ENCODE measurements around the gene LRRC9. TPM values are rescaled to one million over a fixed set of nuclear protein-coding genes. Genes with fewer than 3 reads are reported as not detected.

Gene LRRC9
- total and polyA plus RNA-seq, 2 of the 13 experiments (the other 11 are each of a cell fraction or from before 2014, with no cell fraction given) = 0.08 to 0.18 TPM

DNA sequence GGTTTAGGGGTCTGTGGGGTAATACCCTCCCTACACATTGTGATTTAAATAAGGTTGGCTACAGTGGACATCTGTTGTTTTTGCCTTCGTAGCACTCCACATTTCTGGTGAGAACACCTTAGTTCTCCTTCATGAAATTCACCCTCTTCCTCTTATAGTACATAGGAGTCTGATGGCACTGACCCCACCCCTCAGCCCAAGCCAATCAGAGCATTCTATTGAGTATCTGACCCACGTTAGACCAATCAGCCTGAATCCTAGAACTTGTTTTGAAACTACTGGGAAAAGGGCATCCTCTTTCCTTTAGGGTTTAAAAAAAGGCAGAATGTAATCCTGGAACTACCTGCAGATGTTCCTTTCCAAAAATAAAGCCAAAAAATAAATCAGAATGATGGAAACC lies 15.8 kb upstream of the LRRC9 start:
- ChIA-PET POLR2A (no interaction called here), CTCF (ENCODE audit: low intra/inter-chr PET ratio, low total read pairs) (no interaction called here)
- no TSS peak for BruUV-seq (replicated peaks)
- no peak overlapping the region for H2AFZ ChIP-seq (ENCODE audit: low read length)
- no peak overlapping the region for H3K27ac ChIP-seq (ENCODE audit: extremely low read length, insufficient read depth, low read length)
- no peaks in the 10 kb centered on the region for H3K36me3 ChIP-seq (replicated peaks in 1 of 2; ENCODE audit: control insufficient read depth in 1 of 2, insufficient read depth in 2 of 2, low read length in 2 of 2)
- H3K4me2 ChIP-seq (ENCODE audit: low read depth, low read length) = no peak overlapping the region
- no peaks in the 10 kb centered on the region for H3K79me2 ChIP-seq (ENCODE audit: insufficient read depth, low read length)
- in situ Hi-C loops (cut with HindIII; ENCODE audit: extremely low pct_ligation_motif_present, low pct_unique_long_range_greater_than_20kb) = no loop called here
- no peak for DNase-seq (ENCODE audit: low spot score)
- no peak overlapping the region for H3K9ac ChIP-seq (ENCODE audit: insufficient read depth, low read depth, low read length)
- H3K27me3 ChIP-seq (ENCODE audit: control insufficient read depth in 1 of 2, insufficient read depth in 2 of 2, low read length in 2 of 2) = no peaks in the 10 kb centered on the region
- no peak overlapping the region for H3K4me3 ChIP-seq (replicated peaks in 1 of 3; ENCODE audit: insufficient read depth in 1 of 3, low read depth in 2 of 3, low read length in 3 of 3)
- TF ChIP-seq ZNF577 (CRISPR knock-in tag; IDR thresholded peaks at IDR 0.05; ENCODE audit: borderline replicate concordance, low read depth) = no peak
- TF ChIP-seq ZNF609 (CRISPR knock-in tag; IDR thresholded peaks at IDR 0.05; ENCODE audit: borderline replicate concordance) = no peak
- TF ChIP-seq ZNF430 (CRISPR knock-in tag; IDR thresholded peaks at IDR 0.05) = no peak
- TF ChIP-seq, protein P1, sequence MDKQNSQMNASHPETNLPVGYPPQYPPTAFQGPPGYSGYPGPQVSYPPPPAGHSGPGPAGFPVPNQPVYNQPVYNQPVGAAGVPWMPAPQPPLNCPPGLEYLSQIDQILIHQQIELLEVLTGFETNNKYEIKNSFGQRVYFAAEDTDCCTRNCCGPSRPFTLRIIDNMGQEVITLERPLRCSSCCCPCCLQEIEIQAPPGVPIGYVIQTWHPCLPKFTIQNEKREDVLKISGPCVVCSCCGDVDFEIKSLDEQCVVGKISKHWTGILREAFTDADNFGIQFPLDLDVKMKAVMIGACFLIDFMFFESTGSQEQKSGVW (CRISPR knock-in tag; IDR thresholded peaks at IDR 0.05; ENCODE audit: borderline replicate concordance) = no peak
- TF ChIP-seq ZXDC (CRISPR knock-in tag; IDR thresholded peaks at IDR 0.05) = no peak
- TF ChIP-seq RBM39 (IDR thresholded peaks at IDR 0.05; ENCODE audit: low read depth, low read length, poor library complexity, severe bottlenecking) = no peak
- TF ChIP-seq, protein P2, sequence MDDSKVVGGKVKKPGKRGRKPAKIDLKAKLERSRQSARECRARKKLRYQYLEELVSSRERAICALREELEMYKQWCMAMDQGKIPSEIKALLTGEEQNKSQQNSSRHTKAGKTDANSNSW (CRISPR knock-in tag; IDR thresholded peaks at IDR 0.05; ENCODE audit: borderline replicate concordance) = no peak
- TF ChIP-seq ZNF841 (CRISPR knock-in tag; IDR thresholded peaks at IDR 0.05; ENCODE audit: borderline replicate concordance) = no peak
- no peak for ATAC-seq
- H4K20me1 ChIP-seq (ENCODE audit: insufficient read depth, low read length) = no peaks in the 10 kb centered on the region
- H3K9me3 ChIP-seq (ENCODE audit: low read length) = no peaks in the 10 kb centered on the region
- intact Hi-C loops (cut with micrococcal nuclease; ENCODE audit: unreplicated experiment) = no loop called here
- H3K4me1 ChIP-seq (ENCODE audit: insufficient read depth, low read length) = no peaks in the 10 kb centered on the region
- 2% methylated on average over 2 of the region's 2 CpGs for WGBS (ENCODE audit: low lambda C conversion rate)
- no peak for FAIRE-seq

Data from HepG2 (cell line).